ENCODE data around the gene PLPPR3. TPM values are rescaled to one million over a fixed set of nuclear protein-coding genes. Genes with fewer than 3 reads are reported as not detected.
"Not testable (repeated sequence)": the region's sequence is repeated elsewhere in the genome, so short reads cannot be mapped to it uniquely, and the experiment has no call there.

The PLPPR3 gene
- total RNA-seq, 1 donor from 2014 or later: 46.3 TPM

GRCh38 chr19:825897-826644 lies 4.3 kb upstream of the PLPPR3 start:
- no peak for TF ChIP-seq CTCF (conservative IDR thresholded peaks at IDR 0.05)
- H3K4me3 Mint-ChIP-seq: no peak overlapping the region
- no peaks in the 10 kb centered on the region for H3K9me3 Mint-ChIP-seq
- no peaks in the 10 kb centered on the region for H3K27me3 Mint-ChIP-seq (ENCODE audit: low read depth)
- DNase-seq (ENCODE audit: low read depth, low spot score): no peak
- H3K36me3 Mint-ChIP-seq (ENCODE audit: low read depth): no peaks in the 10 kb centered on the region
- H3K4me1 Mint-ChIP-seq: no peaks in the 10 kb centered on the region
- no peak overlapping the region for H3K27ac Mint-ChIP-seq (ENCODE audit: unreplicated experiment)

- no peak for DNase-seq (ENCODE audit: low read depth, low spot score)
These were observed 3.1 kb upstream of the PLPPR3 start for GRCh38 chr19:824885-825284.

GRCh38 chr19:823565-824121 lies 1.9 kb upstream of the PLPPR3 start:
- no peak for DNase-seq (ENCODE audit: low read depth, low spot score)
- H3K4me3 Mint-ChIP-seq: peak overlapping the region; percentile 79
- TF ChIP-seq CTCF (conservative IDR thresholded peaks at IDR 0.05): no peak
- no peak overlapping the region for H3K27ac Mint-ChIP-seq (ENCODE audit: unreplicated experiment)
- H3K36me3 Mint-ChIP-seq (ENCODE audit: low read depth): no peaks in the 10 kb centered on the region
- no peaks in the 10 kb centered on the region for H3K4me1 Mint-ChIP-seq
- H3K9me3 Mint-ChIP-seq: no peaks in the 10 kb centered on the region
- no peaks in the 10 kb centered on the region for H3K27me3 Mint-ChIP-seq (ENCODE audit: low read depth)

More at GRCh38 chr19:824885-825284, 3.1 kb upstream of the PLPPR3 start:
- no peak for TF ChIP-seq CTCF (conservative IDR thresholded peaks at IDR 0.05)
- Mint-ChIP-seq H3K4me1 (no peaks in the 10 kb centered on the region), H3K9me3 (no peaks in the 10 kb centered on the region), H3K36me3 (ENCODE audit: low read depth) (no peaks in the 10 kb centered on the region), H3K4me3 (peak overlapping the region; percentile 41), H3K27me3 (ENCODE audit: low read depth) (no peaks in the 10 kb centered on the region), H3K27ac (ENCODE audit: unreplicated experiment) (no peak overlapping the region)

GRCh38 chr19:821231-821824 lies 427 bp downstream of the PLPPR3 start:
- DNase-seq (ENCODE audit: low read depth, low spot score): no peak
- H3K27me3 Mint-ChIP-seq (ENCODE audit: low read depth): no peaks in the 10 kb centered on the region
- peaks cover 4% of the 10 kb centered on the region for H3K36me3 Mint-ChIP-seq (ENCODE audit: low read depth)
- H3K27ac Mint-ChIP-seq (ENCODE audit: unreplicated experiment): no peak overlapping the region
- TF ChIP-seq CTCF (conservative IDR thresholded peaks at IDR 0.05): no peak
- H3K4me1 Mint-ChIP-seq: no peaks in the 10 kb centered on the region
- peak overlapping the region; percentile 54 for H3K4me3 Mint-ChIP-seq
- peaks cover 3% of the 10 kb centered on the region for H3K9me3 Mint-ChIP-seq

- DNase-seq (ENCODE audit: low read depth, low spot score); H3K27me3 Mint-ChIP-seq (ENCODE audit: low read depth); H3K4me1 Mint-ChIP-seq; H3K36me3 Mint-ChIP-seq (ENCODE audit: low read depth); H3K9me3 Mint-ChIP-seq; H3K27ac Mint-ChIP-seq (ENCODE audit: unreplicated experiment): not testable (repeated sequence)
- peak overlapping the region; percentile 81 for H3K4me3 Mint-ChIP-seq
These were observed 1.5 kb downstream of the PLPPR3 start for GRCh38 chr19:820212-820611.

GRCh38 chr19:816500-816857 lies 5.3 kb downstream of the PLPPR3 start:
- TF ChIP-seq CTCF (conservative IDR thresholded peaks at IDR 0.05): no peak
- no peaks in the 10 kb centered on the region for H3K4me1 Mint-ChIP-seq
- H3K27ac Mint-ChIP-seq (ENCODE audit: unreplicated experiment): no peak overlapping the region
- peaks cover 19% of the 10 kb centered on the region for H3K36me3 Mint-ChIP-seq (ENCODE audit: low read depth)
- peaks cover 12% of the 10 kb centered on the region for H3K27me3 Mint-ChIP-seq (ENCODE audit: low read depth)
- DNase-seq (ENCODE audit: low read depth, low spot score): no peak
- peak overlapping the region; percentile 74 for H3K4me3 Mint-ChIP-seq
- peaks cover 7% of the 10 kb centered on the region for H3K9me3 Mint-ChIP-seq

All from neural crest cell (in vitro differentiated cells).